UCSD-AML1 (cell line): ENCODE results near the gene SLC4A7.
"Not testable (repeated sequence)": the region's sequence is repeated elsewhere in the genome, so short reads cannot be mapped to it uniquely, and the experiment has no call there.

Experiments used
- DNase-seq: peaks from one replicate; lab custom pipeline; 2025; ENCODE audit not compliant: unreplicated experiment; lab: John Stamatoyannopoulos, UW

Gene SLC4A7

GRCh38 chr3:27366062-27366591 is 118.1 kb downstream of the SLC4A7 start:
- no peak for DNase-seq

- DNase-seq = no peak
Measured at GRCh38 chr3:27360113-27361078, 123.8 kb downstream of the SLC4A7 start.

- no peak for DNase-seq
Measured at GRCh38 chr3:27358372-27358771, 125.8 kb downstream of the SLC4A7 start.

- peak; percentile 37 for DNase-seq
Measured at GRCh38 chr3:27357665-27358258, 126.4 kb downstream of the SLC4A7 start.

- DNase-seq = no peak
Measured at GRCh38 chr3:27356976-27357375, 127.2 kb downstream of the SLC4A7 start.

GRCh38 chr3:27354588-27355203 is 129.5 kb downstream of the SLC4A7 start:
- DNase-seq = no peak

- DNase-seq = no peak
Measured at GRCh38 chr3:27354161-27354560, 130.0 kb downstream of the SLC4A7 start.

GRCh38 chr3:27353221-27353620 is 131.0 kb downstream of the SLC4A7 start:
- no peak for DNase-seq

- DNase-seq = no peak
Measured at GRCh38 chr3:27352047-27352446, 132.1 kb downstream of the SLC4A7 start.

- DNase-seq = no peak
Measured at GRCh38 chr3:27349832-27350231, 134.4 kb downstream of the SLC4A7 start.

GRCh38 chr3:27345959-27346865 is 138.0 kb downstream of the SLC4A7 start:
- no peak for DNase-seq

- DNase-seq = no peak
Measured at GRCh38 chr3:27345493-27345892, 138.7 kb downstream of the SLC4A7 start.

GRCh38 chr3:27345045-27345444 is 139.1 kb downstream of the SLC4A7 start:
- no peak for DNase-seq

GRCh38 chr3:27344192-27344591 is 140.0 kb downstream of the SLC4A7 start:
- no peak for DNase-seq

GRCh38 chr3:27342267-27342666 is 141.9 kb downstream of the SLC4A7 start:
- DNase-seq = no peak

- no peak for DNase-seq
Measured at GRCh38 chr3:27340534-27340933, 143.7 kb downstream of the SLC4A7 start.

GRCh38 chr3:27335571-27335970 is 148.6 kb downstream of the SLC4A7 start:
- no peak for DNase-seq

GRCh38 chr3:27333843-27334242 is 150.3 kb downstream of the SLC4A7 start:
- no peak for DNase-seq

- not testable (repeated sequence) for DNase-seq
Measured at GRCh38 chr3:27328982-27329762, 155.0 kb downstream of the SLC4A7 start.
